Omental fat pad (tissue), 4 donors: ENCODE measurements around the gene RTN4R. TPM values are rescaled to one million over a fixed set of nuclear protein-coding genes. Genes with fewer than 3 reads are reported as not detected.

Experiments
- ATAC-seq: fragments of 150-250 bp; one replicate; pipeline ENCODE4 v1.9.1; 2016; ENCODE audit warnings: mild to moderate bottlenecking, moderate library complexity; ENCODE audit not compliant: low FRiP score
- DNase-seq: peaks from one replicate; pipeline ENCODE4 v3.0.0-alpha.2; 2019; ENCODE audit warnings: low spot score
- CTCF ChIP-seq, 3 donors: fragments of 450-650 bp; IDR thresholded peaks; one replicate each; pipeline ENCODE4 v1.5.1; 2016 to 2017; ENCODE audit warnings: antibody characterized with exemption in 3 of 3, mild to moderate bottlenecking in 3 of 3, moderate library complexity in 2 of 3
- total RNA-seq, 4 donors: library from RNA; depleted of rRNA; stranded (reverse); fragments of >200 nt; gene quantifications; one replicate each; pipeline ENCODE4 v1.1.0, GENCODE V29; 2016

The RTN4R gene
- total RNA-seq, 4 donors from 2014 or later = 0.25 to 2.3 (median 1.3) TPM

DNA sequence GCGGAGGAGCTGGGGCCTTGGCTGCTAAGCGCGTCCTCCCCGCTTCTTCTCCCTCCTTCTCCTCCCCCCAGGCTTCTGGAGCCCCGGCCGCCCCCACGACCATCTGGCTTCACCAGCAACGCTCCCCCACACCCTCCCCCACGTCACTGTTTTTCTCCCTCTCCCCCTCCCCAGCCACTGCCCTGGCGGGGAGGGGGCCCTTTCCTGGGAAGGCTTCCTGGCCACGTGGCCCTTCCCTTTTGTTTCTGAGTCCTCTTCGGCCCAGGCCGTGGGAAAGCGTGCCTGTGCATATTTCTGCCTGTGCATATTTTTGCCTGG is 27.7 kb downstream of the RTN4R start:
- no peak for TF ChIP-seq CTCF (IDR thresholded peaks at IDR 0.05)

GRCh38 chr22:20239676-20240446 is 28.3 kb downstream of the RTN4R start:
- TF ChIP-seq CTCF (IDR thresholded peaks at IDR 0.05) = no peak
- DNase-seq = no peak
- no peak for ATAC-seq

More for the DNA sequence above, 27.7 kb downstream of the RTN4R start:
- ATAC-seq (no peak), DNase-seq (no peak)

GRCh38 chr22:20238901-20239675 is 29.0 kb downstream of the RTN4R start:
- no peak for TF ChIP-seq CTCF (IDR thresholded peaks at IDR 0.05)
- ATAC-seq = peak; percentile 47
- DNase-seq = no peak

- no peak for TF ChIP-seq CTCF (IDR thresholded peaks at IDR 0.05)
- DNase-seq = no peak
- ATAC-seq = no peak
These were observed 29.6 kb downstream of the RTN4R start for GRCh38 chr22:20238536-20238900.

- ATAC-seq (no peak), DNase-seq (no peak)
- no peak for TF ChIP-seq CTCF (IDR thresholded peaks at IDR 0.05)
These were observed 30.4 kb downstream of the RTN4R start for GRCh38 chr22:20237480-20238440.

DNA sequence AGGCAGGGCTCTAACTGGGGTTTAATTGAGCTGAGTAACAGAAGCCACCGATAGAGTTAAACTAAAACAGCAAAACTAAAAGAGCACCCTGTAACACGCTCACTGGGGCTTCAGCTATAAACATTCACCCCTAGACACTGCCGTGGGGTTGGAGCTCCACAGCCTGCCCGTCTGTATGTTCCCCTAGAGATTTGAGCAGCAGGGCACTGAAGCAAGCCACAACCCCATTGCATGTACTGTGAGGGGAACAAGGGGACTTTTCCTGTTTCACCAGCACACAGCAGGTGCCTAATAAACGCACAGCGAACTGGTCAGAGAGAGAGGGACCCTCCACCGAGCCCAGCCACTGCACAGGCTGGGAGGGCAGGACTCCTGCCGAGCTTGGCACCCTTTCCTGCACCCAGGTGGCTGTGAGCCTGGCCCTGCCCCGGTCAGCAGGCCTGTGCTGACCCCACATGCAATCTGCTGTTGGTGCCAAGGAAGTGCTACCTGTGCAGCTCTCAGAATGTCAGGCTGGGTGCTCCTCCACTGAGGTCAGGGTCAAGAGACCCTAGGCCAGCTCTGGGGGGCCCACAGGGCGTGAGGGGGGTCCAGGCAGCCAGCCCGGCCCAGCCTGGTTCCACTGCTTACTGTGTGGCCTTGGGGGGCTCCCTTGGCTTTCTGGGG is 31.9 kb downstream of the RTN4R start:
- ATAC-seq (no peak), DNase-seq (no peak)
- no peak for TF ChIP-seq CTCF (IDR thresholded peaks at IDR 0.05)
